HEK293T (cell line): ENCODE data around the gene LGALS7.

ENCODE experiments used
- ARNT ChIP-seq: fragments of 450-650 bp; IDR thresholded peaks from 2 replicates; pipeline ENCODE4 v1.6.1; 2017; ENCODE audit warnings: mild to moderate bottlenecking
- BHLHE40 ChIP-seq: fragments of 450-650 bp; IDR thresholded peaks from 2 replicates; pipeline ENCODE4 v1.6.1; 2016; ENCODE audit warnings: mild to moderate bottlenecking, moderate library complexity, borderline replicate concordance
- ELF4 ChIP-seq: fragments of 450-650 bp; IDR thresholded peaks from 2 replicates; pipeline ENCODE4 v1.6.1; 2017; ENCODE audit warnings: antibody characterized with exemption
- FOXA1 ChIP-seq: fragments of 450-650 bp; IDR thresholded peaks from 2 replicates; pipeline ENCODE4 v1.6.1; 2016; ENCODE audit warnings: mild to moderate bottlenecking
- FOXK2 ChIP-seq: fragments of 450-650 bp; IDR thresholded peaks from 2 replicates; pipeline ENCODE4 v1.6.1; 2016; ENCODE audit warnings: mild to moderate bottlenecking
- FOXM1 ChIP-seq: fragments of 450-650 bp; IDR thresholded peaks from 2 replicates; pipeline ENCODE4 v1.6.1; 2017; ENCODE audit warnings: mild to moderate bottlenecking, borderline replicate concordance
- HDGF ChIP-seq: fragments of 450-650 bp; IDR thresholded peaks from 2 replicates; pipeline ENCODE4 v1.6.1; 2017; ENCODE audit warnings: antibody characterized with exemption, borderline replicate concordance
- L3MBTL2 ChIP-seq: fragments of 450-650 bp; conservative IDR thresholded peaks from 2 replicates; pipeline ENCODE4 v1.6.1; 2016; ENCODE audit warnings: mild to moderate bottlenecking
- LEF1 ChIP-seq: fragments of 450-650 bp; IDR thresholded peaks from 2 replicates; pipeline ENCODE4 v1.6.1; 2017; ENCODE audit warnings: mild to moderate bottlenecking, borderline replicate concordance
- NFRKB ChIP-seq: fragments of 450-650 bp; IDR thresholded peaks from 2 replicates; pipeline ENCODE4 v1.6.1; 2016; ENCODE audit warnings: mild to moderate bottlenecking, moderate library complexity
- SP1 ChIP-seq: fragments of 450-650 bp; IDR thresholded peaks from 2 replicates; pipeline ENCODE4 v1.6.1; 2017
- SUZ12 ChIP-seq: fragments of 450-650 bp; IDR thresholded peaks from 2 replicates; pipeline ENCODE4 v1.6.1; 2016; ENCODE audit warnings: mild to moderate bottlenecking
- TARDBP ChIP-seq: fragments of 450-650 bp; IDR thresholded peaks from 2 replicates; pipeline ENCODE4 v1.6.1; 2016
- ZNF384 ChIP-seq: fragments of 450-650 bp; IDR thresholded peaks from 2 replicates; pipeline ENCODE4 v1.6.1; 2016

- TF ChIP-seq SP1: no peak
- TF ChIP-seq ARNT: no peak
- no peak for TF ChIP-seq FOXM1
- no peak for TF ChIP-seq NFRKB
- TF ChIP-seq BHLHE40: no peak
- no peak for TF ChIP-seq FOXA1
- TF ChIP-seq FOXK2: no peak
- no peak for TF ChIP-seq LEF1
- TF ChIP-seq HDGF: no peak
- no peak for TF ChIP-seq ELF4
- TF ChIP-seq TARDBP: no peak
- no peak for TF ChIP-seq SUZ12
- no peak for TF ChIP-seq L3MBTL2
- TF ChIP-seq ZNF384: no peak
Measured at GRCh38 chr19:38799104-38799503, 25.8 kb upstream of the LGALS7 start.
